ENCODE results near the gene SYT9.

SYT9 gene

GRCh38 chr11:7341551-7341950, 89.8 kb downstream of the SYT9 start:
- no peak overlapping the region for H3K9ac ChIP-seq (ENCODE audit: low read length)
- H2AFZ ChIP-seq (ENCODE audit: insufficient read depth, low read length, poor library complexity), result no peak overlapping the region
- no peak overlapping the region for H4K91ac ChIP-seq (ENCODE audit: low read depth, low read length)
- H3K27ac ChIP-seq (ENCODE audit: low read depth, low read length), result no peak overlapping the region
- no peaks in the 10 kb centered on the region for H3K79me2 ChIP-seq (ENCODE audit: control insufficient read depth, insufficient read depth, low read length, poor library complexity)
- H3K4me2 ChIP-seq (ENCODE audit: low read length), result no peak overlapping the region
- H3K4me1 ChIP-seq (ENCODE audit: control insufficient read depth in 1 of 2, insufficient read depth in 2 of 2, low read length in 2 of 2), result no peaks in the 10 kb centered on the region
- H4K12ac ChIP-seq (ENCODE audit: low read depth, low read length), result no peak overlapping the region
- no peak overlapping the region for H2AK5ac ChIP-seq (ENCODE audit: low read length)
- no CpG with 5 or more reads among the region's 2 CpGs for WGBS (ENCODE audit: extremely low coverage, insufficient coverage, insufficient read length)
- H2BK12ac ChIP-seq (ENCODE audit: low read length), result no peak overlapping the region
- no peaks in the 10 kb centered on the region for H3K79me1 ChIP-seq (ENCODE audit: low read length)
- DNase-seq, result no peak
- H3K36me3 ChIP-seq (ENCODE audit: control insufficient read depth in 1 of 2, insufficient read depth in 2 of 2, low read length in 2 of 2), result no peaks in the 10 kb centered on the region
- no peaks in the 10 kb centered on the region for H3K9me3 ChIP-seq (ENCODE audit: insufficient read depth, low read depth, low read length)
- H3K4ac ChIP-seq (ENCODE audit: low read depth, low read length), result no peak overlapping the region
- H3K18ac ChIP-seq (ENCODE audit: low read length), result no peak overlapping the region
- H3K14ac ChIP-seq (ENCODE audit: low read length), result no peak overlapping the region
- no peak overlapping the region for H4K8ac ChIP-seq (ENCODE audit: low read depth, low read length)
- no peak overlapping the region for H2BK5ac ChIP-seq (ENCODE audit: low read depth, low read length, poor library complexity)
- no peak overlapping the region for H2BK120ac ChIP-seq (ENCODE audit: insufficient read depth, low read length, poor library complexity)
- H3K27me3 ChIP-seq (ENCODE audit: insufficient read depth, low read length), result no peaks in the 10 kb centered on the region
- no peak overlapping the region for H3K23ac ChIP-seq (ENCODE audit: low read length)
- H3K4me3 ChIP-seq (ENCODE audit: low read depth, low read length), result no peak overlapping the region

GRCh38 chr11:7347611-7348431, 96.1 kb downstream of the SYT9 start:
- H3K4ac ChIP-seq (ENCODE audit: low read depth, low read length), result no peak overlapping the region
- no peaks in the 10 kb centered on the region for H3K36me3 ChIP-seq (ENCODE audit: control insufficient read depth in 1 of 2, insufficient read depth in 2 of 2, low read length in 2 of 2)
- H4K12ac ChIP-seq (ENCODE audit: low read depth, low read length), result no peak overlapping the region
- no peaks in the 10 kb centered on the region for H3K79me2 ChIP-seq (ENCODE audit: control insufficient read depth, insufficient read depth, low read length, poor library complexity)
- H4K8ac ChIP-seq (ENCODE audit: low read depth, low read length), result no peak overlapping the region
- no peak overlapping the region for H3K23ac ChIP-seq (ENCODE audit: low read length)
- DNase-seq, result no peak
- H2AFZ ChIP-seq (ENCODE audit: insufficient read depth, low read length, poor library complexity), result no peak overlapping the region
- H3K27ac ChIP-seq (ENCODE audit: low read depth, low read length), result no peak overlapping the region
- peaks cover 0 to 4% of the 10 kb centered on the region in 2 experiments for H3K4me1 ChIP-seq (ENCODE audit: control insufficient read depth in 1 of 2, insufficient read depth in 2 of 2, low read length in 2 of 2)
- H3K4me3 ChIP-seq (ENCODE audit: low read depth, low read length), result no peak overlapping the region
- no CpG with 5 or more reads among the region's 6 CpGs for WGBS (ENCODE audit: extremely low coverage, insufficient coverage, insufficient read length)
- no peaks in the 10 kb centered on the region for H3K79me1 ChIP-seq (ENCODE audit: low read length)
- H3K27me3 ChIP-seq (ENCODE audit: insufficient read depth, low read length), result no peaks in the 10 kb centered on the region
- H3K4me2 ChIP-seq (ENCODE audit: low read length), result no peak overlapping the region
- no peak overlapping the region for H2BK120ac ChIP-seq (ENCODE audit: insufficient read depth, low read length, poor library complexity)
- no peak overlapping the region for H3K14ac ChIP-seq (ENCODE audit: low read length)
- no peaks in the 10 kb centered on the region for H3K9me3 ChIP-seq (ENCODE audit: insufficient read depth, low read depth, low read length)
- no peak overlapping the region for H3K9ac ChIP-seq (ENCODE audit: low read length)
- H2AK5ac ChIP-seq (ENCODE audit: low read length), result no peak overlapping the region
- H2BK12ac ChIP-seq (ENCODE audit: low read length), result no peak overlapping the region
- no peak overlapping the region for H3K18ac ChIP-seq (ENCODE audit: low read length)
- H4K91ac ChIP-seq (ENCODE audit: low read depth, low read length), result no peak overlapping the region
- no peak overlapping the region for H2BK5ac ChIP-seq (ENCODE audit: low read depth, low read length, poor library complexity)

- Histone ChIP-seq H3K18ac (ENCODE audit: low read length) (no peak overlapping the region), H4K91ac (ENCODE audit: low read depth, low read length) (no peak overlapping the region), H3K23ac (ENCODE audit: low read length) (no peak overlapping the region), H3K4ac (ENCODE audit: low read depth, low read length) (no peak overlapping the region), H3K4me1 (ENCODE audit: control insufficient read depth in 1 of 2, insufficient read depth in 2 of 2, low read length in 2 of 2) (peaks cover 0 to 4% of the 10 kb centered on the region in 2 experiments), H3K9ac (ENCODE audit: low read length) (no peak overlapping the region), H3K27ac (ENCODE audit: low read depth, low read length) (no peak overlapping the region), H2BK5ac (ENCODE audit: low read depth, low read length, poor library complexity) (no peak overlapping the region), H3K27me3 (ENCODE audit: insufficient read depth, low read length) (no peaks in the 10 kb centered on the region), H3K14ac (ENCODE audit: low read length) (no peak overlapping the region), H2BK120ac (ENCODE audit: insufficient read depth, low read length, poor library complexity) (no peak overlapping the region), H2AFZ (ENCODE audit: insufficient read depth, low read length, poor library complexity) (no peak overlapping the region), H2BK12ac (ENCODE audit: low read length) (no peak overlapping the region), H3K4me2 (ENCODE audit: low read length) (no peak overlapping the region), H3K36me3 (ENCODE audit: control insufficient read depth in 1 of 2, insufficient read depth in 2 of 2, low read length in 2 of 2) (no peaks in the 10 kb centered on the region), H3K9me3 (ENCODE audit: insufficient read depth, low read depth, low read length) (no peaks in the 10 kb centered on the region), H4K8ac (ENCODE audit: low read depth, low read length) (no peak overlapping the region), H3K4me3 (ENCODE audit: low read depth, low read length) (no peak overlapping the region), H2AK5ac (ENCODE audit: low read length) (no peak overlapping the region), H3K79me1 (ENCODE audit: low read length) (no peaks in the 10 kb centered on the region), H4K12ac (ENCODE audit: low read depth, low read length) (no peak overlapping the region), H3K79me2 (ENCODE audit: control insufficient read depth, insufficient read depth, low read length, poor library complexity) (no peaks in the 10 kb centered on the region)
- peak; percentile 41 to 80 for DNase-seq
- no CpG with 5 or more reads among the region's 8 CpGs for WGBS (ENCODE audit: extremely low coverage, insufficient coverage, insufficient read length)
These were observed 97.0 kb downstream of the SYT9 start for GRCh38 chr11:7348432-7349304.

- DNase-seq, result no peak
- H3K4me3 ChIP-seq (ENCODE audit: low read depth, low read length), result no peak overlapping the region
- H3K27me3 ChIP-seq (ENCODE audit: insufficient read depth, low read length), result no peaks in the 10 kb centered on the region
- H3K4ac ChIP-seq (ENCODE audit: low read depth, low read length), result no peak overlapping the region
- no peak overlapping the region for H4K91ac ChIP-seq (ENCODE audit: low read depth, low read length)
- no peak overlapping the region for H2AFZ ChIP-seq (ENCODE audit: insufficient read depth, low read length, poor library complexity)
- no peaks in the 10 kb centered on the region for H3K79me1 ChIP-seq (ENCODE audit: low read length)
- H2BK5ac ChIP-seq (ENCODE audit: low read depth, low read length, poor library complexity), result no peak overlapping the region
- no peaks in the 10 kb centered on the region for H3K79me2 ChIP-seq (ENCODE audit: control insufficient read depth, insufficient read depth, low read length, poor library complexity)
- H3K9me3 ChIP-seq (ENCODE audit: insufficient read depth, low read depth, low read length), result no peaks in the 10 kb centered on the region
- H3K18ac ChIP-seq (ENCODE audit: low read length), result no peak overlapping the region
- H2BK12ac ChIP-seq (ENCODE audit: low read length), result no peak overlapping the region
- no peak overlapping the region for H3K9ac ChIP-seq (ENCODE audit: low read length)
- H3K4me1 ChIP-seq (ENCODE audit: control insufficient read depth in 1 of 2, insufficient read depth in 2 of 2, low read length in 2 of 2), result peaks cover 0 to 4% of the 10 kb centered on the region in 2 experiments
- H3K27ac ChIP-seq (ENCODE audit: low read depth, low read length), result no peak overlapping the region
- no peak overlapping the region for H2BK120ac ChIP-seq (ENCODE audit: insufficient read depth, low read length, poor library complexity)
- no peak overlapping the region for H3K4me2 ChIP-seq (ENCODE audit: low read length)
- no peaks in the 10 kb centered on the region for H3K36me3 ChIP-seq (ENCODE audit: control insufficient read depth in 1 of 2, insufficient read depth in 2 of 2, low read length in 2 of 2)
- H4K8ac ChIP-seq (ENCODE audit: low read depth, low read length), result no peak overlapping the region
- no peak overlapping the region for H3K23ac ChIP-seq (ENCODE audit: low read length)
- no peak overlapping the region for H2AK5ac ChIP-seq (ENCODE audit: low read length)
- WGBS (ENCODE audit: extremely low coverage, insufficient coverage, insufficient read length), result no CpG with 5 or more reads among the region's 5 CpGs
- H3K14ac ChIP-seq (ENCODE audit: low read length), result no peak overlapping the region
- no peak overlapping the region for H4K12ac ChIP-seq (ENCODE audit: low read depth, low read length)
These were observed 99.5 kb downstream of the SYT9 start for GRCh38 chr11:7351228-7351627.
